HG03432 (cell line): ENCODE results near the gene PRLR.

Experiments
- ATAC-seq: cut with Tn5 transposase; IDR thresholded peaks from one replicate; pipeline ENCODE4 v1.9.1; 2021; ENCODE audit warnings: mild to moderate bottlenecking, moderate library complexity; ENCODE audit not compliant: unreplicated experiment

PRLR gene

DNA sequence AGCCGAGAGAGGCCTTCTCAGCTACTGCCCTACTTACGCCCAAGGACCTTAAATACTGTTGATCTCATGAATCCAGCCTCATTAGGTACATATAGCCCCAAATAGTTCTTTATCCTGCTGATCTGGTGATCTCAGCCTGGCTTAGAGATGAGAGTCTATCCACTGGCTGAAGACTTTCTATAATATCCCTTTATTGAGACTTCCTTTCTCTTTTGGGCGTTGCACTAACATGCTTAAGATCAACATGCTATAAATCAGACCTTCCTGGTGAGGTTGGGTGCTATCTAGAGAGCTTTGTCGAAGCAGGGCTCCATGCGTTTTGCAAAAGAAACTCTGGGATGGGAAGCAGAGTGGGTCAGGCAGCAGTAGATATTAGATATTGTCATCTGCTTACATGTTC, 138.6 kb downstream of the PRLR start:
- no peak for ATAC-seq

DNA sequence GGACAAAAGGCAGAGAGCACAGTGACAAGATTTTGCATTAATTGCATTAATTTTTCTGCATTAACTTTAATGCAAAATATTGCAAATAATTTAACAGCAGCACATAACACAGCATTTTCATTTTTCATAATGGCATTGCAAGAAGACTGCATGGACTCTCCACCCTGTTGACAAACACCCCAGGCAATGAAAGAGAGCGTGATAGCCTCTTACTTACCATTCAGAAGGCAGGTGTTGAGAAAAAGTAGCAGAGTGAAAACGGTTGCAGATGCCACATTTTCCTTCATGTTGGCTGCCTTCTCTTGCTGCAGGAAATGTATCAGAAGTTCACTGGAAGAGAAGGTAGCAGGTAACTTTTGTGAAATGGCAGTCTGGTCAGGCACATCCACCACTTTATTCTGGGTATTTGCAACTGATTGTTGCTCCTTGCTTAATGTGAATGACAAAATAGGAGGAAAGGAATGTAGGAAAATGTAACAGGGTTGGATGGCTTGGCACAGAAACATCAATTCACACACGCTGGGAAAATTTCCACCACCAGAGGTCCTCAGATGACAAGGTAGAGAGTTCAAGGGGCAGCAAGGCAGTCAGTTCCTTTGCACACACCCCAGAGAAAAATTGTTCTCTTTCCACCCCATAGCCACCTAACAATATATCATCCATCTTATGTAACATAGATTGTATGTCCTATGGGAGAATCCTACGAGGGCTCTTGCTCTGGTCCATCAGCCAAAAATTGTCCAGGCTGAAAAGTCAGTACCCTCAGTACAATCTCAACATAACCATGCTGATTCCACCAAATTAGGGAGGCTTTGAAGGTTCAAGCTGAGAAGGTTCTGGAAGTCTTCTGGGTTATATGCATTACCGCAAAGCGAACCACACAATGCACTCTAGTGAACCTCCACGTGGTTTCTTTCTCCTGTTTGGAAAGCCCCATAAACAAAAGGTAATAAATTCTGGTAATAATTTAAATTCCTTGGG, 140.7 kb downstream of the PRLR start:
- peak; percentile 59 for ATAC-seq

DNA sequence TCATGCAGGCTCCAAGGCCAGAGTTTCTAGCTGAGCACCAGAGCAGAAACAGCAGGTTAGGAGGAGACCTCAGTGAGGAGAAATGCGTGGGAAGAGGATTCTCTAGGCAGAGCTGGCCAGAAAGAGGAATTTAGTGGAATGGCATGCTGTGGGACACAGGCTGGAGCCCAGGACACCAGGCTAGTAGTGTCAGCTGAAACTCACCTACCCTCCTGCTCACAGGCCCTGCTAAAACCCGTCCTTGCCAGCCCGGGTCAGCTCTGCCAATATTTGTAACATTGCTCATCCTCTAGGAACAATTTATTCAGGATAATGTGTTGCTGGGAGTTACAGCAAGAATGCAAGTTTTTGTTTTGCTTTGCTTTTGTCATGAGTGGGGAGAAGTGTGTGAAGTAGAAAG, 142.3 kb downstream of the PRLR start:
- no peak for ATAC-seq

DNA sequence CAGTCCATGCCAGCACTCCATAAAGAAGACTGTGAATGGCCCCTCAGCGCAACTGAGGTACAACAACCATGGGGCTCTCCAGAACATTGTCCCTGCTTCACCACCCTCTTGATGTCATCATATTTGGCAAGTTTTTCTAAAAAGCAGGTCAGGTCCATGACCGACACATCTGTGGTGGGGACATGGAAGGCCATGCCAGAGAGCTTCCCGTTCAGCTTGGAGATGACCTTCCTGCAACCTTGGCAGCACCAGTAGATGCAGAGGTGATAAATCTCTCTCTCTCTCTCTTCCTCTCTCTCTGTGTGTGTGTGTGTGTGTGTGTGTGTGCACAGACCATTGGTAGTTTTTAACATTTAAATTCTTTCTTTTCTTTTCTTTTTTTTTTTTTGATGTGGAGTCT, 147.1 kb downstream of the PRLR start:
- no peak for ATAC-seq

DNA sequence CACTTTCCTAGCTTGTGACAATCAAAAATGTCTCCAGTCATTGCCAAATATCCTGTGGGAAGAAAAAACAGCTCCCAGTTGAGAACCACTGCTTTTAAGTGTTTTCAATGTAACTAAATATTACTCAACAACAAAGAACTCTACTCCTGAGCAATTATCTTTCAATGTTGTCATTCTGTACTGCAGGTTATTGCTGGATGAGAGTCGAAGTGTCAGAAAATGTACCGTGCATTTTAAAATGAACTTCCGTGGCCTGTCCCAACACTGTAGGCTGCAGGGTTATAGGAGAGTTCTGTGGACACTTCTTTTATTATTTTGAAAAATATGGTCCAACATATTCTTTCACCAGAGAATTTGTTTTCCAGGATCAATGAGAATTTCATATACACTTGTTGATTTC, 147.8 kb downstream of the PRLR start:
- ATAC-seq: no peak

DNA sequence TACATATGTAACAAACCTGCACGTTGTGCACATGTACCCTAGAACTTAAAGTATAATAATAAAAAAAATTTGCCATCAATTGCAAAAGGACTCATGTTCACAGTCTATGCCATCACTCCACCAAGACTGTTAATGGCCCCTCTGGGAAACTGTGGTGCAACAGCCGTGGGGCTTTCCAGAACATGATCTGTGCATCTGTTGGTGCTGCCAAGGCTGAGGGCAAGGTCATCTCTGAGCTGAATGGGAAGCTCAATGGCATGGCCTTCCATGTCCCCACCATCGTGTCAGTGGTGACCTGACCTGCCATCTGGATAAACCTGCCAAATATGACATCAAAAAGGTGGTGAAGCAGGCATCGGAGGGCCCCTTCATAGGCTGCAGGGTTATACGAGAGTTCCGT, 149.2 kb downstream of the PRLR start:
- ATAC-seq: no peak

DNA sequence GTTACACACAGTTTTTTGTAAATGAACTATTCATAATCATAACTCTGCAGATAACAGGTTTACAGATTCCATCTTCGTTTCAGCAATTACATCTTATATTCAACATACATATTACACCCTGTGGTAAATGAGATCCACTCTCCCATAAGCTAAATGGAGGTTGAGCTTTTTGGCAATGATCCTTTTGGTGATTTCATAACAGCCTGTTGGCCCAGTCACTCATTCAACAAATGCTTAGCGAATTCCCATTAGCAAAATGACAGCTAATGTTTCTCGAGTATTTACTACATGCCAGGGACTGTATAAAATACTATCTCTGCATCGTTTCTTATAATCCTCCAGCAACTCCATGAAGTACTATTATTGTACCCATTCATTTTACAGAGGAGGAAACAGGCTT, 157.1 kb downstream of the PRLR start:
- ATAC-seq: no peak

DNA sequence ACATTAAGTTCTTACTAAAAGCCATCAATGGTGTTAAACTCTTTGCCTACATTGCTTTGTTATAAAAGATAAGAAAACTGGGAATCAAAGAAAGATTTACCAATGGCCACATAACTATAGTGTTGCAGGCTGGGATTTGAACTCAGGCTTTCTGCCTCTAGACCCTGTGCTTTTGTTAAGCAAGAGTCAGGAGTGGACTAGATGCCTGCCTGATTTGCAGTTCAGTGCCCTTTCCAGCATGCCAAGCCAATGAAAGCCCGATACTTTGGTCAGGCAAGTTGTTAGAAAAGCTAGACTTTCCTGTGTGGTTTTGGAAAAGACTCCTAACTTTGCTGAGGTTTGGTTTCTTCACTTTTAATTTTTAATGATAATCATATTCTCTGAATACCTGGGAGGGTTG, 161.1 kb downstream of the PRLR start:
- ATAC-seq: no peak

DNA sequence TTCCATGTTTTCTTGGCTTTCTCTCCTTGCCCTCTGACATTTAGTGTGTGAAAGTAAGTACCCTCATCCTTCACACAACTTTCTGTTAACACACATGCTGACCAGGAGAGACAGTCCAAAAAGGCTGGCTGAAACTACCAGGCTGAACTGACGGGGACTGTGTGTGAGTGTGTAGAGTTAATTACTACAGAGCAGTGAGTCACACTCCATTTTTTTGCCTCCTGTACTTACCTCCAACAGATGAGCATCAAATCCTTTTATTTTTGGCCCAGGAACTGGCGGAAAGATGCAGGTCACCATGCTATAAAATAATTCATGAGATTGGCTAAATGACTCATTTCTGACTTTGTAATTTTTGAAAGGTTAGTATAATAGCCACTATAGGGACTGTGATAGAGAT, 162.3 kb downstream of the PRLR start:
- no peak for ATAC-seq

DNA sequence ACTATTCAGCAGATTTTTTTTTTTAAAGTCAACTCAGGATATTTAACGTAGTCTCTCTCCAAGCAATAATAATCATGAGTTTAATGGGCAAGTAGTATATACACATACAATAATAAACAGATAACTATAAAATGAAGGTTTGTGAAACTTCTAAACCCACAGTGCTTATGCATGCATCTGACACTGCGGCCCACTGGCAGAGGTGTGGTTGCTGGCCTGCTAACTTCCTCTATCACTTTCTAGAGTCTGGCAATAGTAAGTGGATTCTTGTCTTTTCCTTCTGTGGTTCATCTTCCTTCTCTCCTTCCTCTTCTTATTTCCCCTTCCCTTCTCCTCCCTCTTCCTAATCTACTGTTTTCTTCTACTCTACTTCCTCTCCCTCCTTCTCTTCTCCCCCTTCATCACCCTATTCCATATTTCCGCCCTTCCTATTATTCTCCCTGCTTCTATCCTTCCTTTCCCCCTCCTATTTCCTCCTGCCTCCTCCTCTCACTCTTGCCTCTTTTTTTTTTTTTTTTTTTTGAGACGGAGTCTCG, 164.0 kb downstream of the PRLR start:
- peak; percentile 76 for ATAC-seq

DNA sequence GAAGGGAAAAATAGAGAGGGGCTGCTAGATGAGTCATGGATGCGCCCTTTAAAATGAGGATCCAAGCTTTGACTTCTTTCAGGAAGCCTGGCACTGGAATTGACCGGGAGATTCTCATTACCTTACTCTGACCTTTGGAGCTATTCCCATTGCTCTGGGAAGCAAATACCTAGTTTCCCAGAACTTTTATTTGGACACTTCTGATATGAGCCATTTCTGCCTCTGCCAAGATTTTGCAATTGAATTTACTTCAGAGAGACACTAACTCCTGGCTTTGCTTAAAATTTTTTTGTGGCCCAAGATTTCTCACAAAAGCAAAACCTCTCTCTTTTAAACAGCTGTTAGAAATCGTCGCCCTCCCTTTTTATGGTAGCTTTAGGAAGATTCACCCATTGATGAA, 166.9 kb downstream of the PRLR start:
- ATAC-seq: no peak

DNA sequence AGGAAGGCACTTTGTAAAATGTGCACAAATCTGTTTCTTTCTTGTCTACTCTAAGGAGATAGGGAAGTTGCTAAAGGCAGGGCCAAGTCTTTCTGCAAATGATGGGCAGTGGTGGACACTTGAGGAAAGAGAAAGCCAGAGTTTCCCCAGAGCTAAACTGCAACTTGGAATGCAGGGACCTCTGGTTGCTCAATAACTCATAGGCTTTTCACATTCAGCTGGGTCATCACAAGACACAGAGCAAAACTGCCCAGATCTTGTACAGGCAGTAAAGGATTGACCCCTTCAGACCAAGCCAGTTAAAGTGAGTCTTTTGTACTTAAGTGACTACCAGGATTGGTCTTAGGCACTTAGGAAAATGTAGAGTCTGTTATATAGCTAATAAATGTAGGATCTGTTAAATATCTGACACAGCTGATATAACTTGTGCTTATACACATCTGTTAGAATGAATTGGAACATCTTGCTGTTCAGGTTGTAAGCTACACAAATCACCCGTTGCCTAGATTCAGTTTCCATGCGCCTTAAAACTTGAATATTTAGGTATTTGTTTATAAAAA, 169.0 kb downstream of the PRLR start:
- ATAC-seq: no peak

DNA sequence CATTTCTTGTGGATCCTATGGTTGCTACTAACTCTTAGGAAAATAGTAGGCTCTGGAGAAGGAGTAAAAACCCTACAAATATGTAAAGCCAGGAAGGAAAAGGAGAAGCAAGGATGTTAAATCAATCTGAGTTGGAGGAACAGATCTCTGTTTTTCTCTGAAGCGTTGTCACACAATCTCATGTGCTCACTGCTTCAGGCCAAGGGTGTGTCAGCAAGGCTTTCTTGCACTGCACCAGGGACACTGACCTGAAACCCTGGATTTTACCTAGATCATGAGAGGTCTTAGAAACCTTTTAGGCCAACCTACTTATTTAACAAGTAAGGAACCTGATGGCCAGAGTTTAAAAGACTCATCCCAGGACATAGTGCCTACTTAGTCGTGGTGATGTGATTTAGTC, 170.1 kb downstream of the PRLR start:
- no peak for ATAC-seq

DNA sequence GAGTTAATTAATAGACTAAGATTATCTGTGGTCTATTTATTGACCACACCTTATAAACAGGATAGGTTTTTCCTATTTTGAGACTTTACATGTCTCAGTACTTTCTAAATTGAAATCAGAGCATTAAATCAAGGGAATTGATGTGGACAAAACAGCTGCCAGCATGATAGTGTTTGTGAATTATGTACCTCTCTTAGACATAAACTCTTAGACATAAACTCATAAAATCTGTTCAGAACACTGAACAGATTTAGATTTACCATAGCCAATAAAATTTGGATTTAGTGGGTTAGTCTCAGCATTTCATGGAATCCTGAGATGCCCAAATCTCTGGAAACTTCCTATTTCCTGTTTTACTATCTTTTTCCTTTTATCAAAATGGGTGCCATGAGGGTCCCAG, 171.0 kb downstream of the PRLR start:
- ATAC-seq: no peak

DNA sequence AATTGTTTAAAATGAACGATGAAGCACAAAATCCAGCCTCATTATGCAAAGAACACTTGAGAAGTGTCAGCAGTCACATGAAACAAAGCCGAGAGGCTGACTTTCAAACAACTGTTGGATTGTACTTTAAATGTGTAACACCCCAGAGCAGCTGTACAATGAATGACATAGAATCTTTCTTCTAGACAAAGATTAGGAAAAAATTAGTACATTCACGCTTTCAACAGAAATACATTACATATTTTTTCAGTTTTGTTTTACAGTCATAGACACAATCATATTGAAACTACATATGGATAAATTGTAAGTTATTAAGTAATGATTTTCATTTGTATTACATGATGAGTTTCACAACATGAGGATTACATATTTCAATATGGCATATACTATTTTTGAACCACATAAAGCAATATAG, 171.9 kb downstream of the PRLR start:
- peak; percentile 90 for ATAC-seq

DNA sequence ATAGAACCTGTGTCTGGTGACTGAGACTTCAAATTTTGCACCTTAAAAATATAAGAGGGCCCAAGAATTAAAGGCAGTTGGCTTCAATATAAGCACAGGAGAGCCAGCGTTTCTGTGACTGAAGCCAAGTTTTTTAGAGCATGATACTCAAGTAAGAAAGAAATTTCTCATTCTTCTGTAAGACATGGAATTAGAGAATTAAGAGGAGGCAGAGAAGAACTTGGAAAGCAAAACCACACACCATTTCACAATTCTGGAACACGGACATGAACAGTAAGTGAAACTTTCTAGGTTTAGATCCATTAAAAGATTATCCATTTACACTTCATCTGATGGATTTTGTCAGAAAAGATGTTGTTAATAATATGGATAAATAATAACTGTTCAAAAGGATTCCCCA, 173.6 kb downstream of the PRLR start:
- no peak for ATAC-seq

DNA sequence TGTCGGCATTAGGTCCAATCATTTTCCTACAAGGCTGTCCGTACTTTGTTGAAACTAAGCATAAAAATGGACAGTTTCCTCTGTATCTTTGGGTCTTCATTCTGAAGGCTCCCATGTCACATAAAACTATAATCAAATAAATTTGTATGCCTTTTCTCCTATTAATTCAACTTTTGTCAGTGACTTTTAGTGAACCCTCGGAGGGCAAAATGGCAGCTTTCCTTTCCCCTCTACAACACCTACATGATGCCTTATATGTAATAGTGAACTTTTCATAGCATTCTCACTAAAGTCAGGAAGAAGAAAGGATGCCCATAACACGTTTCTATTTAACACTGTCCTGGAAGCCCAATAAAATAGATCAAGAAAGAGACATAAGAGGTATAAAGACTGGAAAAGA, 177.4 kb downstream of the PRLR start:
- no peak for ATAC-seq

DNA sequence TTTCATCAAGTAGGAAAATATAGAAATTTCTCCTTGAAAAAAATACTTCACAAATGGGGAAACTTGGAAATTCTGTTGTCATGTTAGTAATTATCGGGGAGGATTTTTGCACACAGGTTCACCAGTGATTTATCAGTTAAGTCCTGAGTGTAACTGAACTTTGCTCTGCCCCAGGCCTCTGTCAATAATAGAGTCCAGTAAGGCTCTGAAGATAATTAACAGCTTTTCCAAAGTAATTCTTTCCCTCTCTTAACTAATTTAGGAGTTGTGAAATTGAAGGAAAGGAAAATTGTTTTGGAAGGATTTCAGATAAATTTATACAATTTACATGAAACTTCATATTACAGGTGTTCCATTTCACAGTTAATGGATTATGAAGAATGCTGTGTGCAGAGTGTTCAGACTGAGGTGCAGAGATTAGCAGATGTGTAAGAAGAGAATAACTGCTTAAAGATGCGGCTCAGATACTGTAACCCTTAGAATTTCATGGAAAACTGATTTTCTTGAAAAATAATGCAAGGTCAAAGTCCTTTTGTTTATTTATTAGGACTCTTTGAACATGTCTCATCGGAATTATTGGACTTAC, 179.7 kb downstream of the PRLR start:
- ATAC-seq: no peak

DNA sequence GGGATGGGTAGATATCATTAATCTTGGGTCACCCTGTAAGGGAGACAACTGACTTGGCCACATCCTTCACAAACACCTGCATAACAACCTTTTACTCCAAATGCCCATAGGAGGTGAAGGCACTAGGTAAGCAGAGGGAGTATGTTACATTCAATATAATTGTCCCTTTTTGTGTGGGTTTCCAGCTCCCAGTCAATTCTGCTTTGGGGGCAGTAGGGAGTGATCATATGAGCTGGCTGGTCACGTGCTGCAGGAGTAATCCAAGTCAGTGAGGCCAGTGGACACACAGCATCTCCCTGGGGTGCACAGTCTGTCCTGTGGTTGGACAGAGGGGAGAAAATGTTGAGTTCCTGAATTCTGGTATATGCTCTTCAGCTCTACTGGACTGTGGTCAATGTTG, 181.4 kb downstream of the PRLR start:
- ATAC-seq: no peak

DNA sequence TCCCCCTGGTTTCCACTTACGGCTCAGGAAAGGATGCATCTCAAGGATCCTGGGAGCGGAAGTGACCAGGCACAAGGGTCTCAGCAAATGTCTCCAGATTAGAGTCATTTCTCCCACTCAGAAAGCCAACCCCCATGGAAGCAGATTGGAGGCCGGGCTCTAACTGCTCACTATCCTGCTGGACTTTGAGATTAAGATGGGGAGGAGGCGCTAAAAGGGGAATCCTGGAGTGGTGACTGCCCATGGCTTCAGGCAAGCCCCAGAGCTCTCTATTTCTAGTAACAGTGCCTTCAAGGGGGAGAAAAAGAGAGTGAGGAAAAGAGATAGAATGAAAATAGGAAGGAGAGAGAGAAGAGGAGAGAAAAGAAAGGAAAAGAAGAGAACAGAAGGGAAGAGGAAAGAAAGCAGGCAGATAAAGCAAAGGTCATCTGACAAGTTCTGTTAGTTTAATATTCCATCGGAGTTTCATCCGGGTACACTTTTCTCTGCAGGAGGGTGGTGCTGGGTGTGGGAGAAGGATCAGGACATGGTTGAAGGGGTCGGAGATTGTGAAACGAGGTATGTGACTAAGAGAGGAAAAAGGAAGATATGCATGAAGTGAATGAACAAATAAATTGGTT, 182.4 kb downstream of the PRLR start, which contains the start of gene AGXT2:
Gene AGXT2, minus strand, starts transcription at position 165 of the 620 bp plus-strand sequence. Its CDS starts 57 bp downstream, at position 108.
- ATAC-seq: no peak

DNA sequence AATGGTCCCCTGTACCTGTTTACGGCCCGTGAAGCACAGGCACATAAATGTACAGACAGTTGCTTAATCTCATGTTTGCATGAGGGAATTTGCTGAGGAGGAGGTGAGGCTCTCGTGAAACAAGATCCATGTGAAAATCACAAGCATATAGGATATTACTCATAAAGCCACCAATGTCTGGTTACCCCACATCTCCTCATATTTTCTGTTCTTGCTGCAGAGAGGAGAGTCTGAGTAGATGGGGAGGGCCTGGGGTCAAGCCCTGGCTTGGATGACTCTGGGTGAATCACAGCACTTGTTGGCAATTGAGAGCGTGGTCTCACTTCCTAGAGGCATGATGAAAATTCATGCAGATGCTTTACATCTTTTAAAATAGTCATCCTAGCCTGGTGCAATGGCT, 183.5 kb downstream of the PRLR start:
- ATAC-seq: no peak
